ENCODE data around the gene MEG3.

Gene MEG3

DNA sequence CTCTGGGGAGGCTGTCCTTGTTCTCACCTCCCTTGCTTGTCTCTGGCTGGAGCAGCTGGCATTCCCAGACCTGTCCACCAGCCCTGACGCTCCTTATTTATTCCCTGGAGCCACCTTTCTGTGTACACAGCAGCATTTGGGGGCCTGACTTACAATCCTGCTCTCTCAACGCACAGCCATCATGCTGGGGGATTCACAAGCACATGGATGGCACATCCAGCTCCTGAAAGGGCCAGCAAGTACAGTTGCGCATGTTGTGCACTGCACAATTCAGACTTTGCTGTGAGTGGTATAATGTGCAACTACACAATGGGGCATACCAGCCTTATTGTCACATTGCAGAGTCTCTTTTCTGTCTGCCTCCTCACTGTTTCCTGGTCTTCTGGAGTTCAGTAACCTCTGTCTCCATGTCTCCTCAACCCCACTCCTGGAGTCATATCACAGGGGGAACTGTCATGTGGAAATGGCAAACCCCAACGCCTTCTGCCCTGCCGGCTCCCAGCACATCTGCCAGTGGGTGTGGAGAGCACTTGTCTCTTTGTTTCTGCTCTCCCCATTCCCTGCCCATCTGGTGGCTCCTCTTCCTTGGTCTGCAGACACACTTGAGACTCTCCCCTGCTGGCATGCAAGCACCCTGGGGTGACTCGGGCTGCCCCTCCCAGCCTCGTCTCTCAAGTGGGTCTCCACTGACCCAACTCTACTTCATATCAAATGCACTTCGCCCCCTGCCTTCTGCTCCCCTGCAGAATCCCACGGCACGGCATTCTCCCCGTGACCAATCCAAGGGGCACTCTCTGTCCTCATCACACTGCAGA, 41.2 kb upstream of the MEG3 start:
- TF ChIP-seq, protein P1, sequence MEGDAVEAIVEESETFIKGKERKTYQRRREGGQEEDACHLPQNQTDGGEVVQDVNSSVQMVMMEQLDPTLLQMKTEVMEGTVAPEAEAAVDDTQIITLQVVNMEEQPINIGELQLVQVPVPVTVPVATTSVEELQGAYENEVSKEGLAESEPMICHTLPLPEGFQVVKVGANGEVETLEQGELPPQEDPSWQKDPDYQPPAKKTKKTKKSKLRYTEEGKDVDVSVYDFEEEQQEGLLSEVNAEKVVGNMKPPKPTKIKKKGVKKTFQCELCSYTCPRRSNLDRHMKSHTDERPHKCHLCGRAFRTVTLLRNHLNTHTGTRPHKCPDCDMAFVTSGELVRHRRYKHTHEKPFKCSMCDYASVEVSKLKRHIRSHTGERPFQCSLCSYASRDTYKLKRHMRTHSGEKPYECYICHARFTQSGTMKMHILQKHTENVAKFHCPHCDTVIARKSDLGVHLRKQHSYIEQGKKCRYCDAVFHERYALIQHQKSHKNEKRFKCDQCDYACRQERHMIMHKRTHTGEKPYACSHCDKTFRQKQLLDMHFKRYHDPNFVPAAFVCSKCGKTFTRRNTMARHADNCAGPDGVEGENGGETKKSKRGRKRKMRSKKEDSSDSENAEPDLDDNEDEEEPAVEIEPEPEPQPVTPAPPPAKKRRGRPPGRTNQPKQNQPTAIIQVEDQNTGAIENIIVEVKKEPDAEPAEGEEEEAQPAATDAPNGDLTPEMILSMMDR (IDR thresholded peaks at IDR 0.05; ENCODE audit: low read length, missing control alignments): no peak
- no peak overlapping the region for H3K4me3 ChIP-seq (replicated peaks; ENCODE audit: low read depth, low read length)
- DNase-seq (ENCODE audit: low read depth): no peak

DNA sequence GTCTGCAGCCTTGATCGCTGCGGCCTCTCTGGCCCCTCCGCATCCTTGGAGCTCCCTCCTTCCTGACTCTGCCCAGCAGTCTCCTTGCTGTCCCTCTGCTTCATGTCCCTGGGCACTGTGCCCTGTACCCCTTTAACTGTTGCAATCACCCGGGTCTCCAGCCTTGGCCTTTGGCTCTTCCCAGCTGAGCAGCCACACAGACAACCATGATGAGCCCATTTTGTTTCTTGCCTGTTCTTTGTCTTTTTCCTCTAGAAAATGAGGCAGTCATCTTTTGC, 40.6 kb upstream of the MEG3 start:
- DNase-seq (ENCODE audit: low read depth): no peak
- TF ChIP-seq, protein P1 (IDR thresholded peaks at IDR 0.05; ENCODE audit: low read length, missing control alignments): no peak
- no peak overlapping the region for H3K4me3 ChIP-seq (replicated peaks; ENCODE audit: low read depth, low read length)

DNA sequence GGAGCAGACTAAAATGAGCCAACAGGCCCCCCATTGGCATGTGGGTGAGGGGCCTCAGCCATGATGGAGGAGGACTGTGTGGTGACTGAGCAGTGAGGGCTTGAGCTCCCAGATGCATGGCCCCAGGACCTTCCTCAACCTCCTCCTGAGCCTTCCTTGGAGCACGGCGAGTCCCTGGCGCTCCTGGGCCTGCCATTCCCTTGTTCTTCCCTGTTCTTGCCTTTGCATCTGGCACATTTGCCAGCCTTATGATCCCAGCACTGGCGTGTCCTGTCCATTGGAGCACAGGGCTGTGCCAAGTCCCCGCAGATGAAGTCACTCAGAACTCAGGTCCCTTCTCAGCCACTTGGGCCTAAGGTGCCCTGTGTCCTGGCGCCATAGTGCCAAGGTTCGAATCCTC, 40.3 kb upstream of the MEG3 start:
- TF ChIP-seq, protein P1 (IDR thresholded peaks at IDR 0.05; ENCODE audit: low read length, missing control alignments): no peak
- H3K4me3 ChIP-seq (replicated peaks; ENCODE audit: low read depth, low read length): no peak overlapping the region
- DNase-seq (ENCODE audit: low read depth): no peak

DNA sequence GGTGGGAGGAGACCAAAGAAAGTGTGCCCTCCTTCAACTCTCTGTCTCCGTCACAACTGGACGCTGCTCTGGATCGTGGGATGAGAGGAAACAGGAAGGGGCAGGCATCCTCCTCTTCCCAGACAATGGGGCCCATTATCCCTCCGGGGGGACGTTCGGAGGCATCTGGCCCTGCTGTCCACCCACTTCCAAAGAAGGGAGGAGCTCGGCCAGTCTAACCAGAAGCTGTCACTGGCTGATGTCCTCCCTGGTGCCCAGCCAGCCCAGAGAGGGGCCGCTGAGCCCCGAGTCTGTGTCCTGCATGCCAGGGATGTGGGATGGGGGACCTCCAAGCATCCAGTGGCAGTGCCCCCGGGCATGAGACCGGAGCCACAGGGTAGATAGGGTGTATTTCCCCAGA, 39.8 kb upstream of the MEG3 start:
- TF ChIP-seq, protein P1 (IDR thresholded peaks at IDR 0.05; ENCODE audit: low read length, missing control alignments): no peak
- no peak overlapping the region for H3K4me3 ChIP-seq (replicated peaks; ENCODE audit: low read depth, low read length)
- peak; percentile 62 for DNase-seq (ENCODE audit: low read depth)

DNA sequence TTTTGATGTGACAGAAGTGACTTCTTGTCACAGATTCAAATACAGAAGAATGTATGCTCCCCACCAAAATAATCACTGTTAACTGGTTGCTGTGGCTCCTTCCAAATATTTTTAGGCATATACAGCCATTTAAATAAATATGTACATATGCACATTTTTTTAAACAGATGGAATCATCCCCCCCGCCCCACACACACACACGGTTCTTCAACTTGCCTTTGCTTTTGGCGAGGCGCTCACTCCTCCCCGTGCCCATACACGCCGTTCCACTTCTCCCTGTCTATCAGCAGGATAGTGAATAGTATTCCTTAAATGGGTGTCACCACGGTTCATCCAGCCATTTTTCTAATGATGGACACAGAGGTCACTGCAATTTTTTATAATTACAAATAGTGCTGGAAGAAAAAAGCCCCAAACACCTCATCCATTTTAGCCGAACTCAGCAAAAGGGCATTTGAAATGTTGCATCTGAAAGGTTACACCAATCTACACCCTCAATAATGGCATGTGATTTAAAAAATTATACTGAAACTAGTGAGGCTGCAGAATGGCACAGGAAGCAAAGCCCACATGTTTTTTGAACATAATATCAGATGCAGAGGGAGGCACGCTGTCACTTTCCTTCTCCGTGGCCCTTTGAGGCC, 39.2 kb upstream of the MEG3 start:
- H3K4me3 ChIP-seq (replicated peaks; ENCODE audit: low read depth, low read length): no peak overlapping the region
- TF ChIP-seq, protein P1 (IDR thresholded peaks at IDR 0.05; ENCODE audit: low read length, missing control alignments): no peak
- no peak for DNase-seq (ENCODE audit: low read depth)

DNA sequence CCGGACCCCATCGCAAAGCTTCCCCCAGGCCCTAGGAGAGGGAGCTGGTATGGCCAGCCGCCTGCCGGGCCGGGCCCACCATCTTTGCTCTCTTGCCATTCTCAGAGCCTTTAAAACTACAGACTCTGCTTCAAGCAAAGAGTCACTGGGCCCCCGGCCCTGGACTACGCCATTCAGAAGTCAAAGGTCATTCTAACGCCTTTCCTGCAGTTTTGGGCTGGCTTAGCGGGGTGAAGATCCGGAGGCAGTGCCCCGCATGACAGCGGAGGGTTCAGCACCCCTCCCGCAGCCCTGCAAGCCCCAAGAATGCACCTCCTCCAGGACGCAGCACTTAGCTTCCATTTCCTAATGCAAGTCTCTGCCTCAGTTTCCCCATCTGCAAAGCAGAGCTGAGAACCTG, 38.3 kb upstream of the MEG3 start:
- no peak for DNase-seq (ENCODE audit: low read depth)
- no peak overlapping the region for H3K4me3 ChIP-seq (replicated peaks; ENCODE audit: low read depth, low read length)
- TF ChIP-seq, protein P1 (IDR thresholded peaks at IDR 0.05; ENCODE audit: low read length, missing control alignments): no peak

DNA sequence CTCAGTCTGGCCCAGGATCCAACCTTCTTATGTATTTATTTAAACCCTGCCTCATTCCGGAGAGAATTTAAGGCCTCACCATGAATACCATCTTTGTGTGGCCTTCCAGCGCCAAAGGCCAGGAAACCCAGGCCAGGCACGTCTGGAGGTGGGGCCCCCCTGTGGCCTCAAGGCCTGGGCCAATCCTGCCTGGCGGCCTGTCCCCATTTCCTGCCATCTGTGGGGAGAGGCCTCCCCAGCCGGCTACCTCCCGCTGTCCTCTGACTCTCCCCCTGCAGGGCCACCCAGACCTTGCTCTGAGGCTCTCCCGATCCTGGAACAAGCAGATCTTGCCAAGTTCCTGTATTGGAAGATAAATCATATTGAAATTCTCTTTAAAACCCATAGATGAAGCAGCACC, 37.4 kb upstream of the MEG3 start:
- no peak overlapping the region for H3K4me3 ChIP-seq (replicated peaks; ENCODE audit: low read depth, low read length)
- TF ChIP-seq, protein P1 (IDR thresholded peaks at IDR 0.05; ENCODE audit: low read length, missing control alignments): no peak
- DNase-seq (ENCODE audit: low read depth): no peak
